ENCODE results near the gene SASS6.

The SASS6 gene

GRCh38 chr1:100132566-100133477 lies at the start of gene SASS6, which contains the start of gene TRMT13:
TSS of gene SASS6 (minus strand) at chr1:100132930. CDS start at chr1:100132814, 116 bp downstream.
TSS of gene TRMT13 (plus strand) at chr1:100133163. CDS start at chr1:100133169, 6 bp downstream.
- intact Hi-C loops (cut with DNase I; ENCODE audit: low total_unique reads) = no loop called here
- Histone ChIP-seq H3K27ac (peak within 1 kb of the TSS; percentile 58 to 67), H3K9me3 (no peaks in the 10 kb centered on the region), H3K27me3 (no peaks in the 10 kb centered on the region), H3K4me1 (peaks cover 0 to 26% (median 17%) of the 10 kb centered on the region in 4 donors), H3K4me3 (peak within 1 kb of the TSS; percentile 67 to 90), H3K36me3 (peaks cover 8 to 12% (median 10%) of the 10 kb centered on the region in 3 donors)
- peak in 1 of 2 experiments; percentile 45 for TF ChIP-seq CTCF (IDR thresholded peaks at IDR 0.05)
- peak; percentile 97 to 98 for DNase-seq

GRCh38 chr1:100178091-100178490 lies 45.4 kb upstream of the SASS6 start, which contains the start of gene LRRC39:
TSS of gene LRRC39 (minus strand) at chr1:100178256. CDS start at chr1:100168516, 9,740 bp downstream.
- no peaks in the 10 kb centered on the region for H3K27me3 ChIP-seq
- no peak within 1 kb of the TSS for H3K27ac ChIP-seq
- TF ChIP-seq CTCF (IDR thresholded peaks at IDR 0.05) = no peak
- no peak for DNase-seq
- H3K36me3 ChIP-seq = peaks cover 0 to 4% (median 0%) of the 10 kb centered on the region in 3 donors
- intact Hi-C loops (cut with DNase I; ENCODE audit: low total_unique reads) = no loop called here
- no peaks in the 10 kb centered on the region for H3K4me1 ChIP-seq
- H3K9me3 ChIP-seq = no peaks in the 10 kb centered on the region
- H3K4me3 ChIP-seq = no peak within 1 kb of the TSS

GRCh38 chr1:100177295-100178041 lies 44.7 kb upstream of the SASS6 start:
- no peak overlapping the region for H3K27ac ChIP-seq

GRCh38 chr1:100168051-100168450 lies 35.3 kb upstream of the SASS6 start:
- peaks cover 0 to 9% (median 4%) of the 10 kb centered on the region in 4 donors for H3K4me1 ChIP-seq
- intact Hi-C loops (cut with DNase I; ENCODE audit: low total_unique reads) = no loop called here
- H3K27me3 ChIP-seq = no peaks in the 10 kb centered on the region
- no peak for DNase-seq
- H3K27ac ChIP-seq = no peak overlapping the region
- no peaks in the 10 kb centered on the region for H3K9me3 ChIP-seq
- no peaks in the 10 kb centered on the region for H3K36me3 ChIP-seq
- TF ChIP-seq CTCF (IDR thresholded peaks at IDR 0.05) = no peak
- no peak overlapping the region for H3K4me3 ChIP-seq

More at GRCh38 chr1:100177295-100178041, 44.7 kb upstream of the SASS6 start:
- Histone ChIP-seq H3K4me1 (no peaks in the 10 kb centered on the region), H3K9me3 (no peaks in the 10 kb centered on the region), H3K36me3 (no peaks in the 10 kb centered on the region), H3K4me3 (no peak overlapping the region), H3K27me3 (no peaks in the 10 kb centered on the region)
- TF ChIP-seq CTCF (IDR thresholded peaks at IDR 0.05) = no peak
- DNase-seq = no peak
- intact Hi-C loops (cut with DNase I; ENCODE audit: low total_unique reads) = no loop called here

GRCh38 chr1:100164702-100165101 lies 32.0 kb upstream of the SASS6 start:
- Histone ChIP-seq H3K27me3 (no peaks in the 10 kb centered on the region), H3K4me1 (peaks cover 0 to 9% (median 4%) of the 10 kb centered on the region in 4 donors), H3K4me3 (no peak overlapping the region), H3K9me3 (no peaks in the 10 kb centered on the region), H3K27ac (no peak overlapping the region), H3K36me3 (no peaks in the 10 kb centered on the region)
- intact Hi-C loops (cut with DNase I; ENCODE audit: low total_unique reads) = no loop called here
- TF ChIP-seq CTCF (IDR thresholded peaks at IDR 0.05) = no peak
- DNase-seq = no peak

Measured in tibial artery (tissue), 4 donors.